ENCODE data around the gene RBM19.

The RBM19 gene

GRCh38 chr12:113798552-113798951, 167.6 kb downstream of the RBM19 start:
- no peak for DNase-seq

GRCh38 chr12:113797535-113797868, 168.6 kb downstream of the RBM19 start:
- DNase-seq: no peak

- DNase-seq: no peak
Observed at GRCh38 chr12:113796852-113797534, 169.1 kb downstream of the RBM19 start.

DNA sequence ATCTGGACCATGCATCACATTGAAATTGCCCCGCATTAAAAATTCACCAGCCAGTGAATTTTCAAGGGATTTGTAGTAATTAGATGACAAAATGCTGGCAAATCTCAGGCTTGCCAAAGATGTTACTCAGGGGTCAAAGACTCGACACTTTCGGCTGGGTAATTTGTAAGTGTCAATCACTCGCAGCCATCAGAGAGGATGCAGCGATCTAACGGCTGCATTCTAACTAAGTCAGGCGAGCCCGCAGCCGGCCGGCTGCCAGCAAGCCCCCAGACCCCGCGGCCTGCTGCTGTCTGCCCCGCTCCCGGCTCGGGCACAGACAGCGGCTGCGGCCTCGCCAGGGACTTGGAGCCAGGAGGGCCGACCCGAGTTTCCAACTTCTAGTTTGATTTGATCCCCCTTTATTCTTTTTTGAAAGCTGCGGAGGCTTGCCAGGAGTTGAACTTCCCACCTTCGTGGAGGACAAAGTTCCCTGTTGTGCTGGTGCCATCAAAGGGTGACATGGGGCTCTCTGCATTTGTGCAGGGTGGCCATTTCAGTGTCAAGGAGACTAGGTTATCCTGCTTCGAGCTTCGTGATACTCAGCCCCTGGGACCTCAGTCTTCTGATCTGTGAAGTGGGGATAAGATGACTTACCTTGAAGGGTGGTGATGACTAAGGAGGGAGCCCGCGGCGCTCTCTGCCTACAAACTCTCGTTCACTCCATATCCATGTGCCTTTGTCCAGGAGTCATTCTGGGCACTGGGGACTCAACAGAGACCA, 169.9 kb downstream of the RBM19 start:
- DNase-seq: no peak

DNA sequence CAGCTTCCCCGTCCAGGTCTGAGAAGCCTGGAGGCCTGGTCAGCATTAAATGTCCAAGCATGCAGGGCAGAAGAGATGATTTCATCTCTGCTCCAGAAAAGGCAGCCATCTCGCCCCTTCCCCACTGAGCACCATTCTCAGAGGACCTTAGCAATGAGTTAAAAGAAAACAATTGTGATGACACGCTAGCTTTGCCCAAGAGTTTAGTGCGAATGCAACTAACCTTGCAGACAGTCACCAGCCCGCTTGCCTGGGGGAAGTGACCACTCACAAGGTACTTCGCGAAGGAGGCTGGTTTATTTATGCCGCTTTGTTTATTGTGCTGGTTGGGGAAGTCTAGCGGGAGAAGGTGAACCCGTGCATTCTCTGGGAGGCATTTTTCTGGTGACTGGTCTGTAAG, 170.7 kb downstream of the RBM19 start:
- no peak for DNase-seq

DNA sequence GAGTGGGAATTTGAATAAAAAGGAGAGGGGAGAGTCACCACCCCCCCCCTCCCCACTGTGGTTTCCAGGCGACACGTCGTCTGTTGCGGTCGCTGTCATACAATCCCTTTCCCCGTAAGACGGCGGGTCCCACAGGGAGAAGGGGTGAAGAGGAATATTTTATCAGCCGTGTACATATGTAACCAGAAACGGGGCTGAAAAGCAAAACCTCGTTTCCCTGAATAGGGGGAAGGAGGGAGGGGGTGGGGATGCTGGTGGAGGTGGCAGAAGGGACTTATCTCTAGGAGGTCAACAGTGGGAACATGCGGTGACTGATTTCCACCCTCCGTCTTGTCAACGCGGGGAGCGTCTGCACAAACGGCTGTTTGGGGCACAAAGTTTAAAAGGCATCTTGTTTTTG, 171.4 kb downstream of the RBM19 start:
- no peak for DNase-seq

- no peak for DNase-seq
Observed at GRCh38 chr12:113793250-113793649, 172.9 kb downstream of the RBM19 start.

DNA sequence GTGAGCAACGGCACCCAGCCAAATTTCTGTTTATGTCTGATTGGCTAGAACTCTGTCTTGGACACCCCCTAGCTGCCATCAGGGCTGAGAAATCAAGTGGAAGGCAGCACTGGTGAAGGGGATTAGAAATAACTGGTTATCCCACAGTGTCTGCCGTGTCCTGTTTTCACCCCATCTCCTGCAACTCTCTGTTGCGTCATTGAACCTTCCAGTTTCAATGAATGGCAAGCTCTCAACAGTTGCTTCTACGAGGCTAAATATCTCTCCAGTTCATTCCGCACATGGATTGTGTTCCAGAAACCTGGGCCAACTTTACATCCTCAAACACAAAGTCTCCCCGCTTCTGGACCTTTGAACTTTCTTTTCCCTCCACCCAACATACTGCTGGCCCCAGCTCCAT, 173.7 kb downstream of the RBM19 start:
- no peak for DNase-seq

GRCh38 chr12:113788020-113788856, 177.9 kb downstream of the RBM19 start:
- no peak for DNase-seq

DNA sequence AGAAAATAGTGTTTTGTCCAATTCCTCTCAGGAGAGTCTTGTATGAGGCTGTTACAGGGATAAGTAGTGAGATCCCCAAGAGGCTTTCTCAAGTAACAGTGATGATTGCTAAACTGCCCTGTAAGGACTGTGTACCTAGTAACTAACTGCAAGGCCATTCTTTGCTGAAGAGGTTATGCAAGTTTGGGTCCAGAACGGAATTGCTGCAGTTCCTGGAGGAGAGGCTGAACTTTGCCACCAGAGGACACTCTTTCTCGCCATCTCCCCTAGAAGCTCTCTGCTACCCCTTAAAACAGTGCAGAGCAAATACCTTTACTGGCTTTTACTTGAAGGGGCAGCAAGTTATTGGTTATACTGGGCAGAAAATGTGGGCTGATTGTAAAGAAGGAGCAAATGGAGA, 180.0 kb downstream of the RBM19 start:
- no peak for DNase-seq

- no peak for DNase-seq
Observed at GRCh38 chr12:113783811-113784210, 182.3 kb downstream of the RBM19 start.

DNA sequence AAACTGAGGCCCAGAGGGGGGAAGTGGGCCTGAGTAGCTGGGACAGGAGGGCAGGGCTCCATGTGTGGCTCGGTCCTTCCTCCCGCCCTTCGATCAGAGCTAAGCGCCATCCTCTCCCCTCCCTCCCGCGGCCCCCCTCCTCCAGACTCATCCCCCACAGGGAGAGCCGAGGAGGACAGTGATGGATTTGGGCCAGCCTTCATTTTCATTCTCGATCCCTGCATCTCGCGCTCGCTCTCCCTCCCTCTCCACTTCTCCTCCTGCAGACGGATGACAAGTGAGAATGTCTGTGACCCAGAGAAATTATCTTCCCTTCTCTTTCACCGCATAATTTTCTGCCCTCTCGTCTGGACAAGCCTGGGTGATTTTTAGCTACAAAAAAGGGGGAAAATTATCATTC, 183.3 kb downstream of the RBM19 start:
- DNase-seq: no peak

- DNase-seq: no peak
Observed at GRCh38 chr12:113781415-113782198, 184.5 kb downstream of the RBM19 start.

- no peak for DNase-seq
Observed at GRCh38 chr12:113779774-113780173, 186.4 kb downstream of the RBM19 start.

DNA sequence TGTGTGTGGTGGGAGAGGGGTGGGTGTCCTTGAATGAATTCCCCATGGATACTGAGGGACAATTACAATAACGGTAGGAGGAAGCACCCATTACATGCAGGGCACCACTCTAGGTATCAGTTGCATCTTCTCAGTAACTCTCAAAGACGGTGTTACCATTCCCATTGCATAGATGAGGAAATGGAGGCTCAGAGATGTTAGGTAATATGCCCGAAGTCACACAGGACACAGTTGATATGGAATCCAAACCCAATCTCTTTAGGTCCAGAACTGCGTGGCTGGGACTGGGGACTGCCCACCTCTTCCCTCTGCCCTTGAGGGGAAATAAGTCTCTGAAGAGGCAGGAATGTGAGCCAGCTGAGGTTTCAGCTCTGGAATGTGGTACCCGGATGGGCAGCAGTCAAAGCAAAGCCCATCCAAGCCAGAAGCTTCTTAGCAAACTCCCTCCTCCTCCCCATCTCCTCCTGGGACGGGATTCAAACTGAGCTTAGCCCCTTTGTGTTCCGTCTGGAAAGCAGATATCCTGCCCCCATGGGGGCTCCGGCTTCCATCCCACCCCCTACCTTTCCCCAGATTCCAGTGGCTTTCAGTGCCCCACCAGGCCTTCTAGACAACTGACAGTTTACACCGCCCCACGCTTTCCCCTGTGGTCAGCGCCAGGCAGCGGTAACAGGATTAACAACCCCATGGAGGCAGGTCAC, 187.5 kb downstream of the RBM19 start:
- DNase-seq: no peak

GRCh38 chr12:113777751-113778150, 188.4 kb downstream of the RBM19 start:
- no peak for DNase-seq

GRCh38 chr12:113776536-113776935, 189.6 kb downstream of the RBM19 start:
- DNase-seq: no peak

DNA sequence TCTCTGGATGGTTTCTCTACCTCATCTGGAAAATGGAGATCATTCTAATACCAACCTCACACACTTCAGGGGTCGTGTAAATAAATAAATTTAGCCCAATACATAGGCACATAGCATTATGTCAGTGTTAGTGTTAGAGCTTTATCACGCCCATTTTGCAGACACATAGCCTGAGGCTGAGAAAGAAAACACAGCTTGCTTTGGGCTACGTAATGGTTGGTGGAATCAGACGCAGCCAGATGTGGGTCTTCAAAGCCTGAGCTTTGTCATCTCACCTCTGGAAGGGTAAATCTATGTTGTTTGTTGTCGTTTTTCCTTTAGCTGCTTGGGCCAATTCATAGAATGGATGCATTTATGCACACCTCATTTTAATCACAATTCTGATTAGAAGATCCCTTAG, 191.6 kb downstream of the RBM19 start:
- no peak for DNase-seq

GRCh38 chr12:113772505-113773030, 193.6 kb downstream of the RBM19 start:
- DNase-seq: no peak

DNA sequence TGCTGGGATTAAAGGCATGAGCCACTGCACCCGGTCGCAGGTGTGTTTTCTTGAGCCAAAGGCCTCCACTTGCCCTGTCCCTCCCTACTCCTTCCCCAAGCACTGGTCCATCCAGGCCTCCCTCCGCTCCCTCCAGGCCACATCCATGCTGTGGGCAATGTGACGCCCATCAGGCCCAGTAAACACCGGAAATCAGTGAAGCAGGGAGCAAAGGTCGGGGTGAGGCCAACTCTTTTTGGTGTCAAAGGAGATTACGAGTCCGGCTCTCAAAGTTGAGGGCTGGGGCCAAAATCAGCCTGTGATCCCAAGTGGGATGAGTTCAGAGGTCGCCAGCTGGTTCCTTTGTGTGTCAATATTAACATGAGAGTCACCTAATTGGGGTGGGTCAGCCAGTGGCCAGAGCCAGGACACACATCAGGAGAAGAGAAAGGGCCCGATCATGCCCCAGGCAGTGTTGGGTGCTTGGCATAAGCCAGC, 195.7 kb downstream of the RBM19 start:
- DNase-seq: no peak

DNA sequence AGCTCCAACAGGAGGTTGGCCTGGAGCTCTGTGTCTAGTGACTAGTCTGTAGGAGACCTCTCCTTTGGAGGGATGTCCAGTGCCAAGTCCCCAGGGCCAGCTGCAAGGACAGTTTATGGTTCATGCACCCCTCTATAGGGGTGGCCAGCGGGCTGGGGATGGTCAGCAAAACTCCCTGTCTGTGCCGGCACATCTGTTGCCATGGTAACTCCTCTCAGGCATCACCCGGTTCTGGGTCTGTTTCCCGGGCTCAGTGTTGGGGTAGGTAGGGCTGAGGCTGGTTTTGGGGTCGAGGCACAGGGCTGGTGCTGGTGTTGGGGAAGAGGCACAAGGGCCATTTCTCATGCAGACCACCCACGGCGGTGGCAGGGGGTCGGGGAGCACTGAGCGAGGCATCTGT, 196.8 kb downstream of the RBM19 start:
- DNase-seq: no peak

DNA sequence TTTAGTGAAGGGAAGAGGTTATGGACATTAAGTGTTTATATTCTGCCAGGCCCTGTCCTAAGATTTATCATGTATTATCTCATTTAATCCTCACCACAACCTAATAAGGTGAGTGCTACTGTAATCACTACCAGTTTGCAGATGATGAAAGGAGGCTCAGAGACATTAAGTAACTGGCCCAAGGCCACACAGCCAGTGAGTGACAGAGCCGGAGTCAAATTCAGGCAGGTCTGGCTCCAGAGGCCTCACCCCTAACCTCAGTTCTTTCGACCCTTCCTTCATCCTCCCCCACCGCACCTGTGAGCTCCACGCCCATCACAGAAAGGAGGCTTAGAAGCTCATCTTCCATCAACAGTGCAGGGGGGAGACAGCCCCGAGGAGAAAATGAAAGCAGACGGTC, 197.3 kb downstream of the RBM19 start:
- DNase-seq: no peak
